Osteocyte (in vitro differentiated cells): ENCODE results near the gene CCNY. TPM values are rescaled to one million over a fixed set of nuclear protein-coding genes. Genes with fewer than 3 reads are reported as not detected.
A peak's percentile ranks its signal among the peaks of the same experiment; 100 is the strongest.

Experiments
- DNase-seq: peaks from one replicate; pipeline ENCODE4 v3.0.0; 2021; ENCODE audit warnings: mixed read lengths; ENCODE audit not compliant: unreplicated experiment; ENCODE audit errors: extremely low spot score
- H3K27ac Mint-ChIP-seq: one replicate; pipeline ENCODE4 v1.8.0; 2021; ENCODE audit warnings: mild to moderate bottlenecking, mixed read lengths; ENCODE audit not compliant: unreplicated experiment
- H3K27me3 Mint-ChIP-seq: one replicate; pipeline ENCODE4 v1.8.0; 2021; ENCODE audit warnings: mixed read lengths; ENCODE audit not compliant: unreplicated experiment
- H3K36me3 Mint-ChIP-seq: one replicate; pipeline ENCODE4 v1.8.0; 2021; ENCODE audit warnings: mixed read lengths; ENCODE audit not compliant: unreplicated experiment
- H3K4me1 Mint-ChIP-seq: one replicate; pipeline ENCODE4 v1.8.0; 2021; ENCODE audit warnings: mixed read lengths; ENCODE audit not compliant: unreplicated experiment
- H3K4me3 Mint-ChIP-seq: one replicate; pipeline ENCODE4 v1.8.0; 2021; ENCODE audit warnings: mild to moderate bottlenecking, moderate library complexity, mixed read lengths; ENCODE audit not compliant: unreplicated experiment
- H3K9me3 Mint-ChIP-seq: one replicate; pipeline ENCODE4 v1.8.0; 2021; ENCODE audit warnings: mixed read lengths; ENCODE audit not compliant: unreplicated experiment
- total RNA-seq: library from RNA; stranded (reverse); gene quantifications from 2 replicates; pipeline ENCODE4 v1.2.1, GENCODE V29; 2021
- TF ChIP-seq, protein P1 (sequence below): fragments of 200-600 bp; sonication (generic); IDR thresholded peaks from 2 replicates; pipeline ENCODE4 v1.5.0; 2021; ENCODE audit warnings: antibody characterized with exemption, mild to moderate bottlenecking, moderate library complexity

Gene CCNY
- total RNA-seq, 1 donor from 2014 or later = 76.4 TPM

DNA sequence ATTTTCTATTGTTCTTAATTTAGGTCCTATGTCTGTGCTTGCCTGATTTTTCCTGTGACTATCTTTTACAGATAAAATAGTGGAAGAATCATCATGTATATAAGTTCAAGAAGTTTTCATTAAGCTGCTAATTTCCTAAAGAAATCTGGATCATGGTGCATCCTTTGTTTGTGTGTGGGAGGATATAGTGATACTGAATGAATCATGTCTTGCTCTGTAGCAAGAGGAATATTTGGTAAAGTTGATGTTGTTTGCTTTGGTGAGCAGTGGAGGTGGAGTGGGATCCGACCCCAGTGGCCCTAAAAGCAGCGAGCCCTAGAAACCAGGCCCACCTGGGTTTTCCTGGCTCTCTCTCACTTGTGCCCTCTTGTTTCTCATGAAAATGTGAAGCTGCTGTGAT, 83.7 kb downstream of the CCNY start:
- peaks cover 61% of the 10 kb centered on the region for H3K4me1 Mint-ChIP-seq
- no peak for DNase-seq
- H3K27me3 Mint-ChIP-seq = no peaks in the 10 kb centered on the region
- no peaks in the 10 kb centered on the region for H3K9me3 Mint-ChIP-seq
- H3K27ac Mint-ChIP-seq = peak overlapping the region; percentile 97
- no peak overlapping the region for H3K4me3 Mint-ChIP-seq
- TF ChIP-seq, protein P1, sequence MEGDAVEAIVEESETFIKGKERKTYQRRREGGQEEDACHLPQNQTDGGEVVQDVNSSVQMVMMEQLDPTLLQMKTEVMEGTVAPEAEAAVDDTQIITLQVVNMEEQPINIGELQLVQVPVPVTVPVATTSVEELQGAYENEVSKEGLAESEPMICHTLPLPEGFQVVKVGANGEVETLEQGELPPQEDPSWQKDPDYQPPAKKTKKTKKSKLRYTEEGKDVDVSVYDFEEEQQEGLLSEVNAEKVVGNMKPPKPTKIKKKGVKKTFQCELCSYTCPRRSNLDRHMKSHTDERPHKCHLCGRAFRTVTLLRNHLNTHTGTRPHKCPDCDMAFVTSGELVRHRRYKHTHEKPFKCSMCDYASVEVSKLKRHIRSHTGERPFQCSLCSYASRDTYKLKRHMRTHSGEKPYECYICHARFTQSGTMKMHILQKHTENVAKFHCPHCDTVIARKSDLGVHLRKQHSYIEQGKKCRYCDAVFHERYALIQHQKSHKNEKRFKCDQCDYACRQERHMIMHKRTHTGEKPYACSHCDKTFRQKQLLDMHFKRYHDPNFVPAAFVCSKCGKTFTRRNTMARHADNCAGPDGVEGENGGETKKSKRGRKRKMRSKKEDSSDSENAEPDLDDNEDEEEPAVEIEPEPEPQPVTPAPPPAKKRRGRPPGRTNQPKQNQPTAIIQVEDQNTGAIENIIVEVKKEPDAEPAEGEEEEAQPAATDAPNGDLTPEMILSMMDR = no peak
- H3K36me3 Mint-ChIP-seq = no peaks in the 10 kb centered on the region

DNA sequence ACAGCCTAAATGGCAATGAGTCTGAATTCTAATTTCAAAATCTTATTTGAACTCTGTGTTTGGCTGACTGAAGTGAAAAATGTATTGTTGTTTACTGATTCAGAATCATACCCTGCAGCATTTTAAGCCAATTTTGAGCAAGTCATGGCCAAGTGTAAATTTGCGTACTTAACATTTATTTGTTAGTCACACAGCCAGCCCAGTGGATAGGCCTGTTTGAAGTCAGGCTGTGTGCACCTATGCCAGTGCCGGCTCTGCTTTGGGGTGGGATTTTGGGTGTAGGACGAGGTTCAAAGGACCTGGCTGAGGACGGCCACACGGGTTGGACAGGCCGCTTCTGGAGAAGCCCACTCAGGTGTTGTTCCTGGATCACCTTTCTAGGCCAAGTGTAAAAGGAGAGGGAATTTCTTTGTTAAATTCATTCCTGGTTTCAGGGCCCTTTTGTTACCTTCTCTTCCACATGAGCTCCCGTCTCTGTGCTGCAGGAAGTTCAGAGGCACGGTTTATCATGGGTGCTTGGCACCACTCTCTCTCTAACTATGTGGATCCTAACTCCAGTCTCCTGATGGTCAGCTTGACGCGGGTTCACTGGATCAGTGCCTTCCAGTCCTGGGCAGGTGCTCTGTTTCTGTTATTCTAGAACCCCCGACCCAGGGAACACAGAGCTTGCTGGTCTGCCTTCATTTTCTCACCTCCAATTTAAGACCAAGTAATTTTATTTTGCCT, 84.7 kb downstream of the CCNY start:
- Mint-ChIP-seq H3K36me3 (no peaks in the 10 kb centered on the region), H3K9me3 (no peaks in the 10 kb centered on the region), H3K4me3 (peak overlapping the region; percentile 57), H3K27me3 (no peaks in the 10 kb centered on the region), H3K27ac (peak overlapping the region; percentile 97), H3K4me1 (peaks cover 68% of the 10 kb centered on the region)
- no peak for DNase-seq
- TF ChIP-seq, protein P1 = no peak

DNA sequence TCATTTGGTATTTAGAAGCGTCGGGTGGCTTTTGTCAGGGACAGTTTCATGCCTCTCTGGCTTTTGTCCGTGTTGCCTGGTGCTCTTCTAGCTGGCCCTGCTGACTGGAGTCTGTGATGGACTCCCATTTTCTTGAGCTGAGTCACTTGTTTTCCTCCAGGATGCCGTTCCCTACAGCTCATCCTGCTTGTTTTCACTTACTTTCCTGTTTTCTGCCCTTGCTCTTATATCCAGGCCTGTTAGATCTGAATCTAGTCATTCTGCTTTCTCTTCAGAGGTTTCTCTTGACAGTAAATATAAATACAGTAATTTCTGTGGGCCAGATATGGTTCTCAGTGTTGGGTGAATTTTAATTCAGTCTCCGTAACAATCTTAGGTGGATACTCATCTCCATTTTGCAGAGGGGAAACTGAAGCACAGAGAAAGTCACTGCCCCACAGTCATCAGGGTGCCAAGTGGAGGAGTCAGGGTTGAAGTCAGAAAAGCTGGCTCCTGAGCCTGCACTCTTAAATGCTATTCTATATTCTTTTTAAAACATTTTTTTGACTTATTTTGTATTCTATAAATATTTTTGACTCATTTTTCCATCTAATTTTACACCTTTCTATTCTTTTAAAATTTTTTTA, 85.4 kb downstream of the CCNY start:
- TF ChIP-seq, protein P1 = no peak
- no peaks in the 10 kb centered on the region for H3K36me3 Mint-ChIP-seq
- H3K27ac Mint-ChIP-seq = peak overlapping the region; percentile 97
- no peak for DNase-seq
- no peaks in the 10 kb centered on the region for H3K27me3 Mint-ChIP-seq
- no peaks in the 10 kb centered on the region for H3K9me3 Mint-ChIP-seq
- H3K4me3 Mint-ChIP-seq = peak overlapping the region; percentile 57
- peaks cover 69% of the 10 kb centered on the region for H3K4me1 Mint-ChIP-seq

DNA sequence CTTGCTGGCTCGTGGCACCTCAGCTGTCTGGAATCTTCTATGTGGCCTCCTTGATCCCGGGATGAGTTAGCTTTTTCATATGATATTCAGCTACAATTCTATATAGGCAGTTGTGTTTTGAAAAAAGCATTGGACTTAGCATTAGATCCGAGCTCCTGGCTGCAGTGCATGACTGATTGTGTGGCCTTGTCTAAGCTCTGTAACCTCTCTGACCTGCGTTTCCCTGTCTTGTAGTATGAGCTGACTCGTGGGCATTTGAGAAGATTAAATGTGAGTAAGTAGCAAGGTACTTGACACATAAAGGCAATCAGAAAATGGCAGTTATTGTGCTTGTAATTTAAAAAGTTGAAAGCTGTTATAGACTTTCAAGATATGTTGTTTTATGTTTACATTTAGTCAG, 85.9 kb downstream of the CCNY start:
- DNase-seq = no peak
- Mint-ChIP-seq H3K27ac (peak overlapping the region; percentile 97), H3K9me3 (no peaks in the 10 kb centered on the region), H3K27me3 (no peaks in the 10 kb centered on the region), H3K4me1 (peaks cover 69% of the 10 kb centered on the region), H3K4me3 (peak overlapping the region; percentile 3), H3K36me3 (no peaks in the 10 kb centered on the region)
- TF ChIP-seq, protein P1 = no peak

DNA sequence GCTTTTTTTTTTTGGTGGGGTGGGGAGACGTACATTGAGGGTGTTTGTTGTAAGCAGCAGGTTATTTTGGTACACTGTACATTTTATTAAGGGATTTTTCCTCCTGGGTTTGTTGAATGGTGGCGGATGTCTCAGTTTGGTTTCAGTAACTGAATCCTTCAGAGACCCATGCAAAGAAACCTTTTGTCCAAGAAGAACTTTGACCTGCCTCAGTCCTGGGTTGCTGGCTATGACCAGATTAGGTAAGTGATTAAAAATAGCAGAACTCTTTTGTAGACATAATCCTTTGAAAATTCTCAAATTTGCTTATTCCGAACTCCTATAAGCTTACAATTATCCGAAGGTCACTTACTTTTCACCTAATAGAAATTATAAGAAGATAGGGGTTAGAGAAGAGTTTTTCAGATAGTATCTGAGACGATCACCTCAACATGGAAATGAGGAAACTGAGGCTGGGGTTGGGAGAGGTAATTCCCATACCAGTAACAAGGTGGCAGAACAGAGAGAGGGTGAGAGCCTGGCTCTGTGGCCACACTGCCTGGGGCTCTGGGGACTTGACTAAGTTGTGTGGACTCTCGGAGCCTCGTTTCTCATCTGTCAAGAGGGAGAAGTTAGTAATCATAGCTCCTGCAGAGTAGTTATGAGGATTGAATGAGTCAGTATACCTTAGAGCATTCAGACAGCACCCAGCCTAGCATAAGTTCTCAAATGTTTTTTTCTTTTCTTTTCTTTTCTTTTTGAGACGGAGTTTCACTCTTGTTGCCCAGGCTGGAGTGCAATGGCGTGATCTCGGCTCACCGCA, 87.4 kb downstream of the CCNY start:
- TF ChIP-seq, protein P1 = no peak
- Mint-ChIP-seq H3K27me3 (no peaks in the 10 kb centered on the region), H3K27ac (peak overlapping the region; percentile 65), H3K4me1 (peaks cover 61% of the 10 kb centered on the region), H3K36me3 (no peaks in the 10 kb centered on the region), H3K4me3 (no peak overlapping the region), H3K9me3 (no peaks in the 10 kb centered on the region)
- DNase-seq = no peak
